Thyroid gland (tissue), 4 donors: ENCODE data around the gene ARPC4. TPM values are rescaled to one million over a fixed set of nuclear protein-coding genes. Genes with fewer than 3 reads are reported as not detected.

ENCODE experiments used
- DNase-seq, 2 donors: peaks; one replicate each; pipeline ENCODE4 v3.0.0-alpha.2; 2019
- H3K27ac ChIP-seq, 3 donors: fragments of 200-600 bp; sonication (generic); 1 replicate in 2 of 3; 2 replicates in 1 of 3; pipeline ENCODE4 v1.5.1; 2016 to 2019; ENCODE audit warnings: mild to moderate bottlenecking in 1 of 3, moderate library complexity in 1 of 3
- H3K27me3 ChIP-seq: fragments of 200-600 bp; sonication (generic); one replicate; pipeline ENCODE4 v1.5.1; 2019
- H3K36me3 ChIP-seq, 2 donors: fragments of 200-600 bp; sonication (generic); one replicate each; pipeline ENCODE4 v1.5.1; 2016 to 2019
- H3K4me1 ChIP-seq, 2 donors: fragments of 200-600 bp; sonication (generic); one replicate each; pipeline ENCODE4 v1.5.1; 2017 to 2019
- H3K4me3 ChIP-seq, 3 donors: fragments of 200-600 bp; sonication (generic); replicated peaks in 1 of 3; 1 replicate in 2 of 3; 2 replicates in 1 of 3; pipeline ENCODE4 v1.5.1; 2016; ENCODE audit warnings: mild to moderate bottlenecking in 1 of 3
- H3K9me3 ChIP-seq: fragments of 200-600 bp; sonication (generic); one replicate; pipeline ENCODE4 v1.5.1; 2017
- CTCF ChIP-seq, 6 experiments: fragments of 200-600 bp in 3 of 6; fragments of 450-650 bp in 3 of 6; sonication (generic) in 3 of 6; IDR thresholded peaks; one replicate each; pipeline ENCODE4 v1.5.1; 2016 to 2019; ENCODE audit warnings: antibody characterized with exemption in 6 of 6, mild to moderate bottlenecking in 2 of 6, inconsistent platforms in 1 of 6, moderate library complexity in 1 of 6
- POLR2A ChIP-seq, 2 donors: fragments of 450-650 bp; IDR thresholded peaks; one replicate each; pipeline ENCODE4 v1.6.1; 2017; ENCODE audit warnings: antibody characterized with exemption in 2 of 2, mild to moderate bottlenecking in 2 of 2, moderate library complexity in 1 of 2
- WGBS, 2 donors: methylation state at CpG; one replicate each; pipeline ENCODE4 v1.1.5; 2017; 5-methylcytosine and 5-hydroxymethylcytosine counted together
- intact Hi-C: fragments of 100-400 bp; cut with DNase I; formaldehyde crosslinking; loops from one replicate; pipeline ENCODE4 v1.15.1; 2023
- total RNA-seq, 4 donors: library from RNA; depleted of rRNA; stranded (reverse); fragments of >200 nt; gene quantifications; one replicate each; pipeline ENCODE4 v1.2.3, GENCODE V29; 2016

The ARPC4 gene
- total RNA-seq, 4 donors from 2014 or later: 155 to 232 (median 187) TPM

GRCh38 chr3:9784965-9785364, 7.9 kb upstream of the ARPC4 start:
- intact Hi-C loops: no loop called here
- Histone ChIP-seq H3K27me3 (no peaks in the 10 kb centered on the region), H3K4me3 (no peak overlapping the region), H3K9me3 (no peaks in the 10 kb centered on the region), H3K4me1 (peaks cover 0 to 26% of the 10 kb centered on the region in 2 donors), H3K27ac (no peak overlapping the region), H3K36me3 (peaks cover 34 to 44% of the 10 kb centered on the region in 2 donors)
- TF ChIP-seq POLR2A (IDR thresholded peaks at IDR 0.05) (no peak), CTCF (IDR thresholded peaks at IDR 0.05) (no peak)
- no peak for DNase-seq
- 86 to 96% methylated on average over 4 of the region's 4 CpGs for WGBS, 2 donors

- no peak for TF ChIP-seq POLR2A (IDR thresholded peaks at IDR 0.05)
- TF ChIP-seq CTCF (IDR thresholded peaks at IDR 0.05): no peak
- H3K36me3 ChIP-seq: peaks cover 34 to 44% of the 10 kb centered on the region in 2 donors
- 82 to 87% methylated on average over 7 of the region's 7 CpGs for WGBS, 2 donors
- no peak overlapping the region for H3K27ac ChIP-seq
- H3K4me1 ChIP-seq: peaks cover 0 to 20% of the 10 kb centered on the region in 2 donors
- intact Hi-C loops: no loop called here
- H3K27me3 ChIP-seq: no peaks in the 10 kb centered on the region
- DNase-seq: no peak
- no peaks in the 10 kb centered on the region for H3K9me3 ChIP-seq
- no peak overlapping the region for H3K4me3 ChIP-seq
These were observed 7.3 kb upstream of the ARPC4 start for GRCh38 chr3:9785602-9786001.

GRCh38 chr3:9786209-9786739, 6.6 kb upstream of the ARPC4 start:
- H3K36me3 ChIP-seq: peaks cover 34 to 44% of the 10 kb centered on the region in 2 donors
- no peak overlapping the region for H3K4me3 ChIP-seq
- no peak for DNase-seq
- no peaks in the 10 kb centered on the region for H3K27me3 ChIP-seq
- H3K9me3 ChIP-seq: no peaks in the 10 kb centered on the region
- no peak overlapping the region for H3K27ac ChIP-seq
- TF ChIP-seq CTCF (IDR thresholded peaks at IDR 0.05) (no peak), POLR2A (IDR thresholded peaks at IDR 0.05) (no peak)
- peaks cover 0 to 18% of the 10 kb centered on the region in 2 donors for H3K4me1 ChIP-seq
- intact Hi-C loops: no loop called here
- WGBS, 2 donors: 92 to 99% methylated on average over 7 of the region's 7 CpGs

- Histone ChIP-seq H3K9me3 (no peaks in the 10 kb centered on the region), H3K27ac (no peak overlapping the region), H3K36me3 (peaks cover 34 to 41% of the 10 kb centered on the region in 2 donors), H3K4me3 (no peak overlapping the region), H3K4me1 (peaks cover 5 to 18% of the 10 kb centered on the region in 2 donors), H3K27me3 (no peaks in the 10 kb centered on the region)
- TF ChIP-seq CTCF (IDR thresholded peaks at IDR 0.05) (no peak), POLR2A (IDR thresholded peaks at IDR 0.05) (no peak)
- intact Hi-C loops: no loop called here
- 89 to 93% methylated on average over 12 to 13 of the region's 13 CpGs for WGBS, 2 donors
- DNase-seq: no peak
These were observed 5.8 kb upstream of the ARPC4 start for GRCh38 chr3:9786825-9787669.

GRCh38 chr3:9787714-9788113, 5.2 kb upstream of the ARPC4 start:
- Histone ChIP-seq H3K4me3 (no peak overlapping the region), H3K4me1 (peaks cover 5 to 13% of the 10 kb centered on the region in 2 donors), H3K27me3 (no peaks in the 10 kb centered on the region), H3K36me3 (peaks cover 34 to 37% of the 10 kb centered on the region in 2 donors), H3K9me3 (no peaks in the 10 kb centered on the region), H3K27ac (no peak overlapping the region)
- no peak for TF ChIP-seq CTCF (IDR thresholded peaks at IDR 0.05)
- TF ChIP-seq POLR2A (IDR thresholded peaks at IDR 0.05): no peak
- 86 to 92% methylated on average over 6 of the region's 6 CpGs for WGBS, 2 donors
- intact Hi-C loops: no loop called here
- no peak for DNase-seq
